Measurements from ENCODE around the gene EVL.
"Not testable (repeated sequence)": the region's sequence is repeated elsewhere in the genome, so short reads cannot be mapped to it uniquely, and the experiment has no call there.

EVL gene

DNA sequence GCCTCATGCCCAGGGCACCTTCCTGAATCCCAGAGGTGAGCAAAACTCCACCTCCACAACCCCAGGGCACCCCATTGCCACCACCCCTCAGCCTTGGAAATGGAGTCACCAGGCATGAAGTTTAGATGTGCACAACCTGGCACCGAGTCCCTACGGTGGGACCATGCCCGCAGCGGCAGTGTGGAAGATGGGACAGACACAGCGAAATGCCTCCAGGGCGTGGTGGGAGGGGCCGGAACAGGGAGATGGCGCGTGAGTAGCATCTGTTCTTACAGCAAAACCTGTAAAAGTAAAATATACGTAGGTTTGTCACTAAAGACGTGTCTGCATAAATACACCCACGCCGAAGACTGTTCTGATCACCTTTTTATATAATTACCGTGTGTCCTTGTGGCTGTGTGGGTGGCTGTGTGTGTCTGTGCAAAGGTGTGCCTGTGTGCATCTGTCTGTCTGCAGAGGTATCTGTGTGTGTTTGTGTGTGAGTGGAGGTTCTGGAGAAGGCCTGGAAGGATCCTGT is 111.6 kb downstream of the EVL start:
- no peak for DNase-seq

DNA sequence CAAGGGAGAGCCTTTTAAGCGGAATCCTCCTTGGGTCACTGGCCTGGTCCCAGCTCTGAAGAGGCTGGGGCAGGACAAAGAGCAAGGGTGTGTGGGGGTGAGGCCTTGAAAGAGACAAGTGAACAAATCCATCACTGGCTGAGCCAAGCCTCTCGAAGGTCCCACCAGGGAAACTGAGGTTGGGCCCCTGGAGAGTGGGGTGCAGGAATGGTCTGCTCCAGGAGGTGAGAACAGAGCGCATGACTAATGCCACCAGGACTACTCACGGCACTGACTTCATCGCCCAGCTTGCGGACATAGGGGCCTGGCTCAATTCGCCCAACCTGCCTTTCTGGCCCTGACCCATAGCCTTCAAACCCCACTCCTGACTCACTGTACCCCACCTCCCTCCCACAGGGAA is 113.5 kb downstream of the EVL start:
- no peak for DNase-seq

DNA sequence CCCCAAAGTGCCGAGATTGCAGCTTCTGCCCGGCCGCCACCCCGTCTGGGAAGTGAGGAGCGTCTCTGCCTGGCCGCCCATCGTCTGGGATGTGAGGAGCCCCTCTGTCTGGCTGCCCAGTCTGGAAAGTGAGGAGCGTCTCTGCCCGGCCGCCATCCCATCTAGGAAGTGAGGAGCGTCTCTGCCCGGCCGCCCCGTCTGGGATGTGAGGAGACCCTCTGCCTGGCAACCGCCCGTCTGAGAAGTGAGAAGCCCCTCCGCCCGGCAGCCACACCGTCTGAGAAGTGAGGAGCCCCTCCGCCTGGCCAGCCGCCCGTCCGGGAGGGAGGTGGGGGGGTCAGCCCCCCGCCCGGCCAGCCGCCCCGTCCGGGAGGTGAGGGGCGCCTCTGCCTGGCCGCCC is 115.4 kb downstream of the EVL start:
- not testable (repeated sequence) for DNase-seq

DNA sequence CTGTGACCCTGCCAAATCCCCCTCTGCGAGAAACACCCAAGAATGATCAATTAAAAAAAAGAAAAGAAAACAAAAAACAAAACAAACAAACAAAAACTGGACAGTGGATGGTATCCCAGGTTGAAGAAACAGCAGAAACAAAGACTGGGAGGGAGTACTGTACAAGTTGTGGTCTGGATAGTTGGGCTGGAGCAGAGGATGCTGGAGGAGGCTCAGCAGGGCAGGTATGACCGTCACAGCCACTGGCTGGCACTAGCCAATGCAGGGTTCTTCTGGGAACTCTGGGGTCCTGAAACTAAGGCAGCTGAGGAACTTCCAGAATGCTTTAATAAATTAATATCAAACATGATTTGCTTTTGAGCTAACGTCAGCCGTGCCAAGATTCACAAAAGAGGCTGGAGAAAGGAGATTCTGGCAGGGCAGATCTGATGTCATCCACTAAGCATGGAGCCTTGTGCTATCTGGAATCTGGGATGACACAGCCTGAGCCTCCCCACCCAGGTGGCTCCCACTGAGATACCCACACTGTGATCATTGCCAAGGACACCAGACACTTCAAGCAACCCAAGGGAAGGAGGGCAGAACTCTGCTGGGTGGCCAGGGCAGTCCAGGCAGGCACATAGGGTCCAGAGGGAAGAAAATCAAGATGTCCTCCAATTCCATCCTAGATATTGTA is 116.8 kb downstream of the EVL start:
- peak; percentile 26 for DNase-seq

DNA sequence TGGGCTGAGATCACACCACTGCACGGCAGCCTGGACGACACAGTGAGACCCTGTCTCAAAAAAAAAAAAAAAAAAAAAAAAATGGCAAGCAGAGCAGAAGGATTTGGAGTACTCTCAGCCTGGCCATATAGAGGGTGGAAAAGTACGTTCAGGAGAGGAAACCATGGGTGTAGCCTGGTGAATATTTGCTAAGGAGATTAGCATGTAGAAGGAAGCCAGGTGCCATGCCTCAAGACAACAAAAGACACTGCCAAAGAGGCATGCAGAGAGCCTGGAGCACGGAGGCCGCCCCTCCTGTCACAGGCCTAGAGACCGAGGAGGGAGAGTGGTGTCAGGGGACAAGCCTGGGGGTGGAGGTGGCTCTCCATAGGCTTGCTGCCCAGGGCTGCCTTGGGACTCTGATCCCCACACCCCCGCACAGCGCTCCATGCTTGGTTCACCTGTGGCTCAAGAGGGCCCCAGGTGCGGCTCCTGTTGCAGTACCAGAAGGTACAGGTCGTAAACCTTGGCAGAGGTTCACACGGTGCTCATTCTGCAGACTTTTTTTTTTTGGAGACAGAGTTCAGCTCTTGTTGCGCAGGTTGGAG is 122.1 kb downstream of the EVL start:
- DNase-seq = no peak

DNA sequence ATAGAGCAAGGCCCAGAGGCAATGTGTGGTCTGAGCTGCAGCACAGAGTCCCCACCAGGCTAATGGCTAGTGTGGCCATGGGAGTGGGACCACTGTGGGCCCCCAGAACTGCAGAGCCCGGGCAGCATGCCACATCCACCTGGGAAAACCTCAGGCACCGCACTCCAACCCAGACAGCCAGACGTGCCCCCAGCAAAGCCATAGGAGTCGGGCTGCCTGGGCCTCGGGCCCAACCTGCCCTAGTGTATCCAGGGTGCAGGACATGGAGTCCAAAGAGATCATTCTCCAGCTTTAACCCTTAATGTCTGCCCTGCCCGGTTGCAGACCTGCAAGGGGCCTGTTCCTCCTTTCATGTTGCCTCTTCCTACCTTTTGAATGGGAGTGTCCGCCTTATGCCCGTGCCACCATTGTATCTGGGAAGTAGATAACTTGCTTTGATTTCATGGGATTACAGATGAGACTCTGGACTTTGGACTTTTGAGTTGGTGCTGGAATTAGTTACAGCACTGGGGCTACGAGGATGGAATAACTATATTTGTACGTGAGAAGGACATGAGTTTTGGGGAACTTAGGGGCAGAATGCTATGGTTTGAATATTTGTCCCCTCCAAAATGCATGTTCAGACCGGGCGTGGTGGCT is 123.3 kb downstream of the EVL start:
- DNase-seq = no peak

DNA sequence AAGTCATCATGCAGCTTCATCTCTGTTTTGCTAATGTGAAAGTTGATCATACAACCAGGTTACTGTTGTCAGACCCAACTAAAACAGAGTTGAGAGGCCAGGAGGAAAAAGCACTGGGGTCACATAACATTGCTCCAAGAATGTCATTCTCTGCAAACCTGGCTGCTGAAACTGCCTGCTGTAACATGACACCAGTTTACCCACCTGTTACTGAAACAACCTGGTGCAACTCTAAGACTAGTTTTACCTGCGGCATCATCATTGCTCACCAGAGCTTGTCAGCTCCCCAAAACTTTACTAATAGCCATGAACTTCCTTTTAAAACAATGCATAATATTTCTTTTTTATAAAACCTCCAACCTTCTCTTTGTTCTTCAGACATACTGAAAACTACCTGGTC is 124.9 kb downstream of the EVL start:
- no peak for DNase-seq

DNA sequence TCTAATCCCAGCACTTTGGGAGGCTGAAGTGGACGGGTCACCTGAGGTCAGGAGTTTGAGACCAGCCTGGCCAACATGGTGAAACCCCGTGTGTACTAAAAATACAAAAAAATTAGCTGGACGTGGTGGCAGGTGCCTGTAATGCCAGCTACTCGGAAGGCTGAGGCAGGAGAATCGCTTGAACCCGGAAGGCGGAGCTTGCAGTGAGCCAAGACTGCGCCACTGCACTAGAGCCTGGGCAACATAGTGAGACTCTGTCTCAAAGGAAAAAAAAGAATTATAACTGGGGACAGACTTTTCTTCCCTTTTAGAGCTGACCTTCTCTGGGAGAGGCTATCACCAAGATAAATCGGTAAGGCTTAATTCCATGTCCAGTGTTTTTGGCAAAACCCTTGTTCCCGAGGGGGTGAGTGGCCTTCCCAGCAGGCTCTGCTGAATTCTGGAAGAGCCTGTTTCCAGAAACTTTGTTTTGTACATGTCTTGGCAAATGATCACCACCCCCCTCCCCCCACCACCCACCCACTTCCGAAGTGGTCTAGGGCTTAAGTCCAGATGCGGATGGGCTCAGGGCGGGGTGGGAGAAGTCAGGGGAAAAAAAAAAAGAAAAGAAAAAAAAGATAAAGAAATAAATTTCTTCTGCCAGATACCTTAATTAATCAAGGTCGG is 126.5 kb downstream of the EVL start:
- DNase-seq = no peak

DNA sequence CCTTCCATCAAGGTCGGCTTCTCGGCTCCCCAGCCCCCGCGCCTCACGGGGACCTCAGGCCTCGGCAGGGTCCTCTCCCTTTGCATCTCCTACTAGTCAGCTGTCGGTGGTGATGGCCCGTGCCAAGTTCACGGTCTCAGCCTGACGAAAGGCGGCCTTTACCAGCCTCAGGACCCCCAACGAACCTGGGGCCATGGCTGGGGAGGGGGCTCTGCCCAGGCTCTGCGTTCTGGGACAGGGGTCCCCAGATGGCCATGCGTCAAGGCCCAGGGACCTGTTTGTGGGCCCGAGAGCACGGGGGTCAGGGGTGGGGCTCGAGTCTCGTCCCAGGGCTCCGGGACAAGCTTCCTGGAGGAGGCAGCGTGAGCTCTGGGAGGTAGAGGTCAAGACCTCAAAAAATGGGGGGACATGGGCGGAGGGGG is 127.0 kb downstream of the EVL start:
- no peak for DNase-seq

DNA sequence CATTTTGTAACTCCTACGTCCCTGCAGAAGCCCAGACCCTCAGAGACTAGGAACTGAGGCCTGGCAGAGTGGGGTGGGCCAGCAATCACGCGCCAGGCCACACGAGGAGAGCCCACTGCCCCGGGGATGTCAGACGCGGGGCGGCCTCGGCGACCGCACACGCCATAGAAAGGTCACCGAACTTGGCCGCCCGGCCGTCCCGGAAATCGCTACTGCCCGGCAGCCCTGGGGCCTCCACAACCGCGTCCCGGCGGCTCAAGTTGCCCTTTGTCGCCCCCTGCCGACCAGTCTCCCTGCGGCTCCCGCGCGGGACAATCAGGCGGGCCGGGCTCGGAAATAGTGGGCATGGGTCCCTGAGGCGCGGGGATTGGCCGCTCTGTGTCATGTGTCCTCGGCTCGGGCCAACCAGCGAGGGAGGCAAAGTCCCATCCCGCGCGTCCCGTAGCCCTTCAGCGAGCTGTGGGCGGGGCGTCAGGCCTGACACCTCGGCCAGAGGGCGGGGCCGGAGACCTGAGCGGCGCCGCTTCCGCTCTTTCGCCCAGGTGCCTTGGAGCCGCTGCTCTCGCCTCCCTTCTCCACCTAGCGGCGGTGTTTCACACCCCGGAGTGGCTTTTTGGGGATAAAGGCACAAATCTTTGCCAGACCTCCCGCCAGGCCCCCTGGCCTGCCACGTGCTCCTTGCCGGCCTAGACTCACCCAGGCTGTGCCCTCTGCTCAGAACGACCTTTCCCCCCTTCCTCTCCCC is 127.6 kb downstream of the EVL start:
- peak; percentile 98 for DNase-seq

Data from fibroblast of skin of right biceps (primary cell).